GM18505 (cell line): ENCODE results near the gene UBTD1.
"Not testable (repeated sequence)": the region's sequence is repeated elsewhere in the genome, so short reads cannot be mapped to it uniquely, and the experiment has no call there.

Experiments used
- ATAC-seq: cut with Tn5 transposase; IDR thresholded peaks from one replicate; pipeline ENCODE4 v1.9.1; 2021; ENCODE audit not compliant: unreplicated experiment
- POLR2A ChIP-seq: IDR thresholded peaks from 4 replicates; pipeline ENCODE4 v1.6.1; 2011; ENCODE audit warnings: borderline replicate concordance; ENCODE audit not compliant: insufficient read depth, insufficient read length; ENCODE audit errors: extremely low read depth

Gene UBTD1

DNA sequence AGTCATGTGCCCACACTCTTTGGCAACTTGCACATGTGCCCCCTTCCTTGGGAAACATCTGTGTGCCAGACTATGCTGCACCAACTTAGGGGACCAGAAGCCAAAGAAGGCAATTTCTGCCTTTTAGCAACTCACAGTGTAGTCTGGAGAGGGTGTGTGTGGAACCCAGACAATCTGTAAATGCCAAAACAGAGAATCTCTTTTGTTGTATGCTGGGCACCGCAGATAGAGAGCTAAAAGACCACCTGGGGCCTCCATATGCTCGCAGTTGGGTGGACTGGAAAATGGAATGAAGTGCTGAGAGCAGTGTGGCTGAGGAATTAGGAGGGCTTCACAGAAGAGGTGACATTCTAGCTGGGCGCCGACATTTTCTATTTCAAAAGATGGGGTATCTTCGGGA lies 26.4 kb downstream of the UBTD1 start:
- no peak for TF ChIP-seq POLR2A
- ATAC-seq, result no peak

GRCh38 chr10:97525683-97526110 lies 27.0 kb downstream of the UBTD1 start:
- no peak for TF ChIP-seq POLR2A
- ATAC-seq, result no peak

DNA sequence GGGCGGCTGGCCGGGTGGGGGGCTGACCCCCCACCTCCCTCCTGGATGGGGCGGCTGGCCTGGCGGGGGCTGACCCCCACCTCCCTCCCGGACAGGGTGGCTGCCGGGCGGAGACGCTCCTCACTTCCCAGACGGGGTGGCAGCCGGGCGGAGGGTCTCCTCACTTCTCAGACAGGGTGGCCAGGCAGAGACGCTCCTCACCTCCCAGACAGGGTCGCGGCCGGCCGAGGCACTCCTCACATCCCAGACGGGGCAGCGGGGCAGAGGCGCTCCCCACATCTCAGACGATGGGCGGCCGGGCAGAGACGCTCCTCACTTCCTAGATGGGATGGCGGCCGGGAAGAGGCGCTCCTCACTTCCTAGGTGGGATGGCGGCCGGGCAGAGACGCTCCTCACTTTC lies 30.2 kb downstream of the UBTD1 start:
- ATAC-seq, result not testable (repeated sequence)

GRCh38 chr10:97529685-97530465 lies 31.2 kb downstream of the UBTD1 start:
- no peak for ATAC-seq
- TF ChIP-seq POLR2A, result no peak

GRCh38 chr10:97531401-97531986 lies 32.8 kb downstream of the UBTD1 start:
- TF ChIP-seq POLR2A, result no peak
- no peak for ATAC-seq

DNA sequence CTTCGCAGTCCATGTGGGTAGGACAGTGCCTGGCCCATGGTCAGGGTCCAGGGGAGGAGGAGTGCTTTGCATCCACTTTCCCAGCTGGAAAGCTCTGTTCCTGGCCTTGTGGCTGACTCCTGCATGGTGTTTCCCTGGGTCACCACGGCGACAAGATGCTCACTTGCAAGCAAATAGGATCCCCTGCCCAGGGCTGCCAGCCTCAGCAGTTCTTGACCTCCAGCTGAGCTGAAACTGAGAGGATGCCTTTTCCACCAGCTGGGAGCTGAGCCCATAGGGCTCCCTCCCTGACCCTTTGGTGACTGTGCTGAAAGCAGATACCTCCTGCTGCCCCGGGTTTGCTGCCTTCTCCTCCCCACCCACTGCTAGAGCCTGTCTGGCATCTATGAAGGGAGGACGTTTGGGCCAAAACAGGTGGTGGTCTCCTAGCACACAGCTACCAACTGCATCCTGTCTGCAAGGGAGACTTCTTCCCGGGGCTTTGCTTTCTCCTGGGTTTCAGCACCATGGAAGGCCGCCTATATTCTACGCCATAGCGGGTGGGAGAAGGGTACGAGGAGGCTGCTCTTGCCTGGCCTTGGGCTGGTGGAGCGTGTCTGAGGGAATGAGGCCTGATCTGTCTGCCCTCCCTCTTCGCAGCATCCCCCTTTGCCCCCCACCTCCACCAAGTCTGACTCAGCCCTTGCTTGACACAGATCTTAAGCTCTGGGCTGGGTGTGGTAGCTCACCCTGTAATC lies 34.4 kb downstream of the UBTD1 start:
- ATAC-seq, result no peak
- TF ChIP-seq POLR2A, result no peak

- TF ChIP-seq POLR2A, result no peak
- ATAC-seq, result no peak
These were observed 35.2 kb downstream of the UBTD1 start for GRCh38 chr10:97533888-97534287.

GRCh38 chr10:97534746-97535367 lies 36.1 kb downstream of the UBTD1 start:
- no peak for TF ChIP-seq POLR2A
- no peak for ATAC-seq

GRCh38 chr10:97537186-97537869 lies 38.6 kb downstream of the UBTD1 start:
- no peak for TF ChIP-seq POLR2A
- no peak for ATAC-seq

GRCh38 chr10:97538411-97538810 lies 39.7 kb downstream of the UBTD1 start:
- no peak for TF ChIP-seq POLR2A

GRCh38 chr10:97538839-97539238 lies 40.1 kb downstream of the UBTD1 start:
- no peak for TF ChIP-seq POLR2A
- ATAC-seq, result no peak

More at GRCh38 chr10:97538411-97538810, 39.7 kb downstream of the UBTD1 start:
- no peak for ATAC-seq

GRCh38 chr10:97539523-97540200 lies 40.9 kb downstream of the UBTD1 start:
- TF ChIP-seq POLR2A, result no peak
- ATAC-seq, result no peak
